GM19452 (cell line): Measurements from ENCODE around the gene TM9SF4.
"Not testable (repeated sequence)": the region's sequence is repeated elsewhere in the genome, so short reads cannot be mapped to it uniquely, and the experiment has no call there.

Experiments used
- ATAC-seq: cut with Tn5 transposase; IDR thresholded peaks from one replicate; pipeline ENCODE4 v1.9.1; 2021; ENCODE audit not compliant: unreplicated experiment

TM9SF4 gene

DNA sequence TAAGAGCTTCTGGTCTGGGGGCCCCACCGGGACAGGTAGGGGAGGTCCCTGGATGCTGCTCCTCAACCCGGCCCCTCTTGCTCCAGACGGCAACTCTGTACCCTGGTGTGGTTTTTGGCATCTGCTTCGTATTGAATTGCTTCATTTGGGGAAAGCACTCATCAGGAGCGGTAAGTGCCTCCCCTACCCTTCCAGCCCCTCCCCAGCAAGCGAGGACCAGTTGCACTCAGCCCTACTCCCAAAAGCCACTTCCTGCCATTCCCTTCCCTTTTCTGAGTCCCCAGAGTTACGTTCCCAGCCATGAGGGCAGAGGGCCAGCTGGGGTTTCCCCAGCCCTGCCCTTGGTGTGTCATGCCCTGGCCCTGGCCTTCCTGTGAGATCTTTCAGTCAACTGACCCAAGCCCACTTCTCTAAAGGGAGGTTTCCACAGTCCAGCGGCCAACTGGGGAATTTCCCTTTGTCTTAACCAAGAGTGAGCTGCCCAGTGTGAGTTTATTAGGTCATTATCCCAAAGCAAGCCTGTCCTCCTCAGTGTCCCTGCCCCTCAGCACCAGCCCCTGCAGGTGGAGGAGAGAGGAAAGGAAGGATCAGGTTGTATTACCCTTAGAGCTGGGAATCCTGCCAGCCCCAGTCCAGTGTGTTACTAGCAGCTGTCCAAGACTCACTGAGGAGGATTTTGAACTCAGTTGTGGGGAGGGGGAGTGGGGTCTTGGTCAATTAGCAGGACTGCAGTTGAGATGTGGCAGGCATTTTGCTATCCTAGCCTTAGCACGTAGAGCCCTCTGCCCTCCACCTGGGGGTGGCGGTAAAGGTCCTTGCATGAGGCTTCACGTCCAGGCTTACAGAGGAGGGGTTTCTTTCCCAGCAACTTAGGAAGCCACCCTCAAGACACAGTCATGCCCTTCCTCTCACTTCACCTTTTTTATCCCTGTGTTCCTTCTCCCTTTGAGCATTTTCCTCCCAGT lies 45.8 kb downstream of the TM9SF4 start:
- ATAC-seq = no peak

DNA sequence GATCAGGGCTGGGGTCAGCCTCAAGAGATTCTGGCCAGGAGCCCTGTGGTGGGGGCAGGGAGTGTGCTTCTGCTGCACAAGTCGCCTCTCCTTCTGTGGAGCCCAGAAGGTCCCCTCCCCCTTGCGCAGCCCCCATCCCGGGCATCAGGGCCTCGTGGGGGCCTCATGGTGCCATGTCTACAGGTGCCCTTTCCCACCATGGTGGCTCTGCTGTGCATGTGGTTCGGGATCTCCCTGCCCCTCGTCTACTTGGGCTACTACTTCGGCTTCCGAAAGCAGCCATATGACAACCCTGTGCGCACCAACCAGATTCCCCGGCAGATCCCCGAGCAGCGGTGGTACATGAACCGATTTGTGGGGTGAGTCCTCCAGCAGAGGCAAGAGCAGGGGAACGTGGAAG lies 48.1 kb downstream of the TM9SF4 start:
- ATAC-seq = no peak

DNA sequence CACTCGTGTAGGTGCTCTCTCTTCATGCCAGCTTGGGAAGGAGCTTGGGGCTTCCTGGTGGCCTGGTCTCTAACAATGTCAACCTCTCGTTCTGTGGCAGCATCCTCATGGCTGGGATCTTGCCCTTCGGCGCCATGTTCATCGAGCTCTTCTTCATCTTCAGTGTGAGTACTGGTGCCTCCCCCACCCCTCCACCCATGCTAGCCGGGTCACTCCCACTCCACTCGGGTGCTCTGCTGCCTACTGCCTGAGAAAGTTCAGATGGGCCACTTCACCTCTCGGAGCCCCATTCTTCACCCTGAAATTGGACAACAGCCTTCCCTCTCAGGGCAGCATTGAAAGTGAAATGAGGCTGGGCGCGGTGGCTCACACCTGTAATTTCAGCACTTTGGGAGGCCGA lies 48.8 kb downstream of the TM9SF4 start:
- ATAC-seq = no peak

DNA sequence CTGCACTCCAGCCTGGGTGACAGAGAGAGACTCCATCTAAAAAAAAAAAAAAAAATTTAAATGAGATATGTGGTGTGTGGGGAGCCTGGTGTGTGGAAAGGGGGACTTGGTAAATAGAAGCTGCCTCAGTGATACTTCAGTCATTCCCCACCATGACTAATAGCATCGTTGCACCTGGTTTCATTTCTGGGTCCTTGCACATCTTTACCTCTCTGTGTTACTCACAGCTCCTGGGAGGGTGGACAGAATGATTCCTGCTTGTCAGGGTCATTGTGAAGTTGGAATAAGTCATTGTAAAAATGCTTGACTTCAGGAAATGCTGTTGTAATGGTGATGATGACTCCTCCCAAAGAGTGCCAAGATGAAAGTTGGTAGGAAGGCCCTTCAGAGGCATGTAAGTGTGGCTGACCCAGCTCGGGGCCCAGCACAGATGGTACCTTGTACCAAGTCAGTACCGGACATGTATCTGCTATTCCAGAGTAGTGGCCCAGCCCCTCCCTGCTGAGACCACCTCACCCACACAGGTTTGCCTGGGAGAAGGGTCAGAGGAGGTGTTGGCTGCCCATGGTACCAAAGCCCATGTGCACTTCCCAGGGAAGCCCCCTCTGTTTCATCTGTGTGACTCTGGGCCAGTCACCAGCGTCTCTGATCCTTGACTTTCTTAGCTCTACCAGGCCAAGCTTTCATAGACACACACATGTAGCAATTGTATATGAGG lies 49.6 kb downstream of the TM9SF4 start:
- no peak for ATAC-seq

DNA sequence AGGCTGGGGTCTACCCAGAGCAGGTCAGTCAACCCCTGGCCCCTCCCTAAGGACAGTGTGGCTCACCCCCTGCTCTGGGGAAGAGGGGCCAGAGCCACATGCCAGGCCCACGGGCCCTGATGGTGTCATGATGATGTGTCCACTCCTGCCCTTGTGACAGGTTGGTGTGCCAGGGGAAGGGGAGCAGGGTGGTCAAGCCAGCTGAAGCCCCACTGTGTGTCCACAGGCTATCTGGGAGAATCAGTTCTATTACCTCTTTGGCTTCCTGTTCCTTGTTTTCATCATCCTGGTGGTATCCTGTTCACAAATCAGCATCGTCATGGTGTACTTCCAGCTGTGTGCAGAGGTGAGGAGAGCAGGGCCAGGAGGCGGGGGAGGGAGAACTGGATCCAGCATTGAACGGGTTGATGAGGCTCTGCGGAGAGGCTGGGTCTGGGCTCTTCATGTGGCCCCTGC lies 50.3 kb downstream of the TM9SF4 start:
- ATAC-seq = no peak

DNA sequence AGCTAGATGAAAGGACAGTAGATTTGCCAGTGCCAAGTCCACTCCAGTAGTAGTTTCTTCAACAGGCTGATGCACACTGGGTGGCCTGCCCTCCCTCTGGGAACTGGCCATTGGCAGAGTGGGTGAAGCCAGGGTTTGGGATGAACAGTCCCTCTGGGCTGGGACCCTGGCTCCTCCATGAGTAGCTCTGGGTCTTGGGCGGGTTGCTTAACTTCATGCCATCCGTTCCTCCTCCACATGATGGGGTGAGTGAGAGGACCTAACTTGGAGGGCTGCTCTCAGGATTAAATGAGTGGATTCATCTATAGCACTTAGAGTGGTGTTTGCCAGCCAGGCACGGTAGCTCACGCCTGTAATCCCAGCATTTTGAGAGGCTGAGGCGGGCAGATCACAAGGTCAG lies 50.8 kb downstream of the TM9SF4 start:
- ATAC-seq = no peak

DNA sequence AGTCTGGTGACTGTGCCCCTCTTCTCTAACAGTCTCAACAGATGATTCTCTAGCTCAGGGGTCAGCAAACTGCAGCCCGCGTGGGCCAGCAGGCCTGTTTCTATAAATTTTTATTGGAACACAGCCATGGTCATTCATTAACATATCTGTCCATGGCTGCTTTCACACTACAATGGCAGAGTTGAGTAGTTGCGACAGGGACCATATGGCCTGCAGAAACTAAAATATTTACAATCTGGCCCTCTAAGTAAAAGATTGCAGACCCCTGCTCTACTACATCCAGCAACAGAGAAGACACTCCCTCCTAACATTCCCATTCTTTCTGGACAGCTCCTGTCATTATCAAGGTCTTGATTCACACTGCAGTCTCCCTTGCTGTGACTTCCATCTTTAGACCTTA lies 52.8 kb downstream of the TM9SF4 start:
- ATAC-seq = no peak

DNA sequence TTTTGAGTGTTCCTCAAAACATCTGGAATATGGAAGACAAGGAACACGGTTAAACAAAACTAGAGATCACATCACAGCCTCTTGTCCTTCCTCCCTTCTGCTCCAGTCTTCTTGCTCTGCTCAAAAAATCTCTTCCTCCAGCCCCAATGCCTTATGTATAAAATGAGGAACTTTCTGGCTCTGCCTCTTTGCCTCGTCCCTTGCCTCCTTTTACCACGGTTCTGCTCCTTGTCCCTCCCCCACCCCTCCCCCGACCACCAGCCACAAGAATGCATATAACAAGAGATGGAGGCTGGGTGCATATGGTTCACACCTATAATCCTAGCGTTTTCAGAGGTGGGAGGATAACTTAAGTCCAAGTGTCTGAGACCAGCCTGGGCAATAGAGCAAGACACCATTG lies 54.4 kb downstream of the TM9SF4 start:
- no peak for ATAC-seq

DNA sequence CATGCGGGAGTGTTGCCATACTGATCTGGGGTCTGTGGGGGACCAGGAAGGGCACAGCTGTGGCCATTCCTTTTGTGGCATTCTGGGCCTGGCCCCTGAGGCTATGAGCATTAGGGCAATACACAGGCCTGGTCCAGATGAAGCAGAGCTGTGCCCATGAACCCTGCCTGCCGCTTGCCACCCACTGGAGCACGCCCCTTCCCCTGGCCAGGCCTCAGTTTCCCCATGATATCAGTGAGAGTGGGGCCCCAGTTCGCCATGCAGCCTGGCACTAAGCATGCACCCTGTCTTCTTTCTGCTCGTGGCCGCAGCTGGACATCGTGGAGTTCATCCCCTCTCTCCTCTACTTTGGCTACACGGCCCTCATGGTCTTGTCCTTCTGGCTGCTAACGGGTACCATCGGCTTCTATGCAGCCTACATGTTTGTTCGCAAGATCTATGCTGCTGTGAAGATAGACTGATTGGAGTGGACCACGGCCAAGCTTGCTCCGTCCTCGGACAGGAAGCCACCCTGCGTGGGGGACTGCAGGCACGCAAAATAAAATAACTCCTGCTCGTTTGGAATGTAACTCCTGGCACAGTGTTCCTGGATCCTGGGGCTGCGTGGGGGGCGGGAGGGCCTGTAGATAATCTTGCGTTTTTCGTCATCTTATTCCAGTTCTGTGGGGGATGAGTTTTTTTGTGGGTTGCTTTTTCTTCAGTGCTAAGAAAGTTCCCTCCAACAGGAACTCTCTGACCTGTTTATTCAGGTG lies 55.6 kb downstream of the TM9SF4 start:
- no peak for ATAC-seq

DNA sequence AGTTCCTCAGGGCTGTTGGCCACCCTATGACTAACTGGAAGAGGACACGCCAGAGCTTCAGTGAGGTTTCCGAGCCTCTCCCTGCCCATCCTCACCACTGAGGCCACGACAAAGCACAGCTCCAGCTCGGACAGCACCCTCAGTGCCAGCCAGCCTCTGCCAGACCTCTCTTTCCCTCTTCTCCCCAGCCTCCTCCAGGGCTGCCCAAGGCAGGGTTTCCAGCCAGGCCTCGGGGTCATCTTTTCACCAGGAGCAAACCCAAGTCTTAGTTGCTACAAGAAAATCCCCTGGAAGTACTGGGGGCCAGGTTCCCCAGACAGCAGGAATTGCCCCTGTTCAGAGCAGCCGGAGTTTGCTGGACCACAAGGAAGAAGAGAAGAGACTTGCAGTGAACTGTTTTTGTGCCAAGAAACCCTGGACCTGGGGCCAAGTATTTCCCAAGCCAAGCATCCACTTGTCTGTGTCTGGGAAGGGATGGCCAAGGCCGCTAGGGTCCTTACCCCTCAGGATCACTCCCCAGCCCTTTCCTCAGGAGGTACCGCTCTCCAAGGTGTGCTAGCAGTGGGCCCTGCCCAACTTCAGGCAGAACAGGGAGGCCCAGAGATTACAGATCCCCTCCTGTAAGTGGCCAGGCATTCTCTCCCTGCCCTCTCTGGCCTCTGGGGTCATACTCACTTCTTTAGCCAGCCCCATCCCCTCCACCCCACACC lies 56.5 kb downstream of the TM9SF4 start:
- ATAC-seq = no peak

DNA sequence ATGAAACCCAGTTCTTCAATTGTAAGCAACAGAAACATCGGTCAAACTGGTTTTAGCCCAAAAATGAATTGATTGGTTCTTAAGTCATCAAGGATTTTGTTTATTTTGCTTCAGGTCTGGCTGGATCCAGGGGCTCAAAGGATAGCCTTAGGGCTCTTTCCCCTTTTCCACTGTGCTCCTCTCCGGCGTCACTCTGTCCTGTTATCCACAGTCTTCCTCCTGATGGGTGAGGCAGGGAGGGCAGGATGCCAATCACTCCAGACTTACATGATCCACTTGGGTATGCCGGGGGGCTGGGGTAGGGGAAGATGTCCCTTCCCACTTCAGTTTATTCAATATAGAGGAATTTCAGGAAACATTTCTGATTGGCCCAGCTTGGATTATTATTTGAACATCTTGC lies 58.0 kb downstream of the TM9SF4 start:
- ATAC-seq = no peak

DNA sequence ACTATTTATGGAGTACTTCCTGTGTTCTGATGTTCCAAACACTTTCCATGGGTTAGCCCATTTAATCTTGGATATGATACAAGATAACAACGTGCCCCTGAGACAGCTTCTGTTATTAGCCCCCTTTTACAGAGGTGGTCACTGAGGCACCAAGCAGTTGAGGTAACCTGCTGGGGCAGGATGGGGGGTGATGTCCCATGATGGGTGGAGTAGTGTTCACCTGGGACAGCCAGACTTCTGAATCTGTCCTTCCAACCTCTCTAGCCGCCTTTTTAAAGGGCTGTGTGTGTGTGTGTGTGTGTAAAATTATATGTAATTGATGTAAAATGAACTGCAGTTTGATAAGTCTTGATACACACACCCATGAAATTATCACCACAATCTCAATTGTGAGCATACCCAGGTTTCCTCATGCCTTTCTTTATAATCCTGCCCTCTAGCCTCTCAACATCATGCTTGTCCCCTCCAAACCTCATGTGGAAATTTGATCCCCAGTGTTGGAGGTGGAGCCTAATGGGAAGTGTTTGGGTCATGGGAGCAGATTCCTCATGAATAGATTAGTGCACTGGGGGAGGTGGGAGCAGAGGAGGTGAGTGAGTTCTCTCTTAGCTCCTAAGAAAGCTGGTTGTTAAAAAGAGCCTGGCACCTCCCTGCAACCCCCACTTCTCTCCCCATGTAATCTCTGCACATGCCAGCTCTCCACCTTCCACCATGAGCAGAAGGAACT lies 58.8 kb downstream of the TM9SF4 start:
- no peak for ATAC-seq

DNA sequence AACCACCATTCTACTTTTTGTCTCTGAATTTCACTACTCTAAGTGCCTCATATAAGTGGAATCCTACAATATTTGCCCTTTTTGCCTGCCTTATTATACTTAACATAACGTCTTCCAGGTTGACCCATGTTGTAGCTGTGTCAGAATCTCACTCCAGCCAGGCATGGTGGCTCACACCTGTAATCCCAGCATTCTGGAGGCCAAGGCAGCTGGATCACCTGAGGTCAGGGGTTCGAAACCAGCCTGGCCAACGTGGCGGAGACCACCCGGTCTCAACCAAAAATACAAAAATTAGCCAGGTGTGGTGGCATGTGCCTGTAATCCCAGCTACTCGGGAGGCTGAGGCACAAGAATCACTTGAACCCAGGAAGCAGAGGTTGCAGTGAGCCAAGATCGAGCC lies 68.2 kb downstream of the TM9SF4 start:
- not testable (repeated sequence) for ATAC-seq

DNA sequence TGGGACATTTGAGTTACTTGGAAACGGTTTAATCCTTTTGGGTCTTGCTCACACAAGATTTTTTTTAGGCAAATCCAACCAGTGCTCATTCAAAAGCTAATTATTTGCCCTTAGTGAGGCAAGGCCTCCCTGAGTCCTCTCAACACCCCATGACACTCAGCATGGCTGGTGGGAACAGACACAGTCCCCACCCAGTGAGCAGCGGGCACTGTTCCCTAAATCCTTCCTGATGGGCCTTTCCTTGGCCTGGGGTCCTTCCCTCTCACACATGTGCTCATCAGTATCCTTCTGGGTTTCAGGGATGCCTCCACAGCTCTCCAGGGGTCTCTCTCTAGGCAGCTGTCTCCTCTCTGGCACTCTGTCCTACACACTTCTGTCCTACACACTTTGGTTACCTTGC lies 70.0 kb downstream of the TM9SF4 start:
- no peak for ATAC-seq

DNA sequence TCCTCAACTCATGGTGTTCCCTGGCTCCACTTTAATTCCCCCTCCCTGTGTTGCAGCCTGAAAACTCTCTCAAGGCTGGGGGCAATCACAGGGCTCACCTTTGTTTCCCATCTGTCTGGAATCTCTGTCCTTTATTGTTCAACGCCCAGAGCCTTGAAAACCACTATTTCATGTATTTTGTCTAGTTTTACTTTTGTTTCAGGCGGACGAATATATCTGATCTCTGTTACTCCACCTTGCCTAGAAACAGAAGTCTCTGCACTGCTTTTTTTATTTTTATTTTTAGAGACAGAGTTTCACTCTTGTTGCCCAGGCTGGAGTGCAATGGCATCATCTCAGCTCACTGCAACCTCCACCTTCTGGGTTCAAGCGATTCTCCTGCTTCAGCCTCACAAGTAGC lies 70.4 kb downstream of the TM9SF4 start:
- ATAC-seq = no peak

DNA sequence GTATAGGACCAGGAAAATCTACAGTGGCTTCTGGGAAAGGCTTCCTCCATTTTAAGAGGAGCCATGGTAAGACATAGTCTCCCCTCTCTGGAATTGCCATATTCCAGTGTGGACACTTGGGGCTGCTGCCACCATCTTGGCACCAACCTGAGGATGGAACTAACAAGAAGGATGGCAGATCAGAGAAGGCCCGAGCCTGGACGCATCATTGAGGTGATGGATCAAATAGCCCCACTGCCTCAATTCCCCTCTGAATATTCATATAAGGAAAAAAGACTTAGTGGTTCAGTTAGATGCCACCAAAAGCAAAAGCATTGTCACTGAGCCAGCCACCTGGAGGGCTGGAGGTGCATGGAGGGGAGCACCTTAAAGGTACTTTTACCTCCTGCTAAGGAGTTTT lies 72.1 kb downstream of the TM9SF4 start:
- ATAC-seq = no peak

DNA sequence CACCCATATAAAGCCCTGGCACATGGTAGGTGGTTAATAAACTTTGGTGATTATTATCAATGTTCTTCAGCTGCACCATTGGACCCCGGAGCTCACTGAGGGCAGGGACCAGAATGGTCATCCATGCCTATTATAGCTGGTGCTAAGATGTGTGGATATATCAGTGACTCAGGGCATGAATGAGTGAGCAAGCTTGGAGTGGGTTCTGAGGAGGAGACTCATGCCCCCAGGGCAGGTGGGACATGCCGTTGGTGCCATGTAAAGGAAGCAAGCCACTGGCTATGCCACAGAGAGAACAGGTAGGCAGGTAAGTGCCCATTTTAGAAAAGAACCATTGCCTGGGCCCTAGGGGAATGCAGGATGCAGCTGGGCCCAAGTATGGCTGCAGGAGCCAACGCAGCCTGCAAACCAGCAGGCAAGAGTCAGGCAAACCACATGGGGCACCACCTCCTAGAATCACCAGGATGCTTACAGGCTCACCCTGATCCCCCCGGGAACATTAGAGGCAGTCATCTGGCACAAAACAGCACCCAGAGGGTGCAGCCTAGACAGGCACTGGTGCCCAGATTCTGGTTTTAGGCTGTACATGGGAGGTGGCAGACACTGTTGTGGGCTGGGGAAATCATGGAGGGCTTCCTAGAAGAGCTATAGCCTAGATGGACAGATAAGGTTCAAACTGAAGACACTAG lies 74.6 kb downstream of the TM9SF4 start:
- no peak for ATAC-seq

DNA sequence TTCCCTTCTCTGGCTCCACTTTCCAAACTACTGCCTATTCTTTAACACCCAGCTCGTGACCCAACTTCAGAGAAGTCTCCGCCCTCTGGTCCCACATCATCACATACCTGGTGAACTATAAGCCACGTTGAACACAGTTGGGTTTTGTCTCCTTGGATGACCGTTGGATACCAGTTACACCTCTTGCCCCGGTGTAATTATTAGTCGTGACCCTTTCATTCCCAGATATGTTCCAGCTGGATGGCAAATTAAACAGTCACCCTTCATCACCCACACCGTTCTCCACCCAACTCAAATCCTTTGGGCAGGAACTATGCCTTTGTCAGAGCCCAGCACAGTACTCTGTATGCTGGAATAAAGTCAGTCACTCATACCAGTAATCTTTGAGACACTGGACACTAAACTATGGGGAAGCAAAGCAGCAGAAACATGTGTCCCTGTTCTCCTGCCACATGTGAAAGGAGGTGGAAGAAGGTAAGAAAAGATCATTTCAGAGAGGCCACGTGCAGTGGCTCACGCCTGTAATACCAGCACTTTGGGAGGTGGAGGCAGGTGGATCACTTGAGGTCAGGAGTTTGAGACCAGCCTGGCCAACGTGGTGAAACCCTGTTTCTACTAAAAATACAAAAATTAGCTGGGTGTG lies 75.6 kb downstream of the TM9SF4 start:
- no peak for ATAC-seq

DNA sequence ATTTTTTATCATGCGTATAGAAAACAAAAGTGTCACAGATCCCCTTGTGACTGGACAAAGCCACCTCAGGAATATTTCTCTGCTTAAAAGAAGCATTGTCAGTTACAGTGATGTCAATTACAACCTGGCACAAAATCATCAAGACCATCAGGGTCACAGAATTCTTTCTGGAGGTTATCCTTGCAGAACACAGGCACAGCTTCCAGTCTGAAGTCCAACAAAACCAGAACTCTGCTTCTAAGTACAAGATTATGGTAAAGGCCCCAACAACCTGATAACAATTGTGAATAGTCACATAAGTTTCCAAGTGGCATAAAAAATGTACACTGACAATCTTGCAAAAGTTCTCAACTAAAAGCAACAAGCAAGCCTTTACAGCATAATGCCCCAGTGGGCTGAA lies 77.0 kb downstream of the TM9SF4 start:
- ATAC-seq = no peak
